ENCODE results near the gene EPHA1. TPM values are rescaled to one million over a fixed set of nuclear protein-coding genes. Genes with fewer than 3 reads are reported as not detected.
"Not testable (repeated sequence)": the region's sequence is repeated elsewhere in the genome, so short reads cannot be mapped to it uniquely, and the experiment has no call there.

Gene EPHA1
- total RNA-seq, 1 donor from 2014 or later, result 0.08 TPM

DNA sequence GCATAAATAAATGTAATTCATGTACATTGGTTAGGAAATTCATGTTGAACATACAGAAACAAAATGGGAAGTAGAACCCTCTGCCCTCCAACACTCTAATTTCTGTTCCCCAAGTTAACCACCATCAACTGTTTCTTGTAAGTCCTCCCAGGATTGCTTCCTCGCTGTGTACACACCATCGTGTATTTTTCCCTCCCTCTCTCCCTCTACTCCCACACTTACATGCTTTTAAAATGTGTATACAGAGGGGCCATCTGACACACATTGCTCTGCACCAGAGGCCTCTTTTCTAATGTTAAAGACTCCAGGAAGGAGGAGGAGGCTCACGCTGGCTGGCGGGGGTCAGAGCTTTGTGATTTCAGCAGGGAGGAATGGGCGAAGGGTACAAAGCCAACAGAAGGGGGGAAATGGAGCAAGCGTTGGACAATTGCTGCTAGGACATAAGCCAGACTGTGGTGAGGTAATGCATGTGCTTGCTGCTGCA is 1.9 kb upstream of the EPHA1 start:
- intact Hi-C loops (cut with DNase I), result loop anchor here (10.0 kb wide), 1 partner anchor 86 kb away; no protein-coding TSS in a partner anchor
- ATAC-seq (ENCODE audit: poor library complexity), result peak; percentile 60

DNA sequence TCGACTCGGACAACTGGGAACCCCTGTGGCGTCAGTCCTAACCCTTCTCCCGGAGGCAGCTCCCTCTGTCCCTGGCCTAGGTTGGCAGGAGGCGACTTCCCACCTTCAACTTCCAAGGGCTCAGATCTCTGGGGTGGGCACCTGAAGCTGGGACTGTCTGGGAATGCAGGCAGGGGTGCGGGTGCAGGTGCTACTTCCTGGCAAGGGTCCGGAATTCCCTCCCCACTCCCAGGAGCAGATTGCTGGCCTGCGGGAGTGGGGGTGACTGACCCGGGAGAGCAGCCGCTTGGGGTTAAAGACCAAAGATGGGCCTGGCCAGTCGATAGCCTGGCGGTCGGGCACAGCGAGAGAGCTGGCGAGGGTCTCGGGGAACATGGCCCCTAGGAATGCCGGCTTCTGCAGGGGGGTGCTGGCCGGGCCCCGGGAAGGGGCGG is 387 bp downstream of the EPHA1 start:
- no peak for DNase-seq
- intact Hi-C loops (cut with DNase I), result loop anchor here (5.0 kb wide), 1 partner anchor 166 kb away; no protein-coding TSS in a partner anchor
- no peak for ATAC-seq (ENCODE audit: poor library complexity)

More for the DNA sequence above, 1.9 kb upstream of the EPHA1 start:
- no peak for DNase-seq

DNA sequence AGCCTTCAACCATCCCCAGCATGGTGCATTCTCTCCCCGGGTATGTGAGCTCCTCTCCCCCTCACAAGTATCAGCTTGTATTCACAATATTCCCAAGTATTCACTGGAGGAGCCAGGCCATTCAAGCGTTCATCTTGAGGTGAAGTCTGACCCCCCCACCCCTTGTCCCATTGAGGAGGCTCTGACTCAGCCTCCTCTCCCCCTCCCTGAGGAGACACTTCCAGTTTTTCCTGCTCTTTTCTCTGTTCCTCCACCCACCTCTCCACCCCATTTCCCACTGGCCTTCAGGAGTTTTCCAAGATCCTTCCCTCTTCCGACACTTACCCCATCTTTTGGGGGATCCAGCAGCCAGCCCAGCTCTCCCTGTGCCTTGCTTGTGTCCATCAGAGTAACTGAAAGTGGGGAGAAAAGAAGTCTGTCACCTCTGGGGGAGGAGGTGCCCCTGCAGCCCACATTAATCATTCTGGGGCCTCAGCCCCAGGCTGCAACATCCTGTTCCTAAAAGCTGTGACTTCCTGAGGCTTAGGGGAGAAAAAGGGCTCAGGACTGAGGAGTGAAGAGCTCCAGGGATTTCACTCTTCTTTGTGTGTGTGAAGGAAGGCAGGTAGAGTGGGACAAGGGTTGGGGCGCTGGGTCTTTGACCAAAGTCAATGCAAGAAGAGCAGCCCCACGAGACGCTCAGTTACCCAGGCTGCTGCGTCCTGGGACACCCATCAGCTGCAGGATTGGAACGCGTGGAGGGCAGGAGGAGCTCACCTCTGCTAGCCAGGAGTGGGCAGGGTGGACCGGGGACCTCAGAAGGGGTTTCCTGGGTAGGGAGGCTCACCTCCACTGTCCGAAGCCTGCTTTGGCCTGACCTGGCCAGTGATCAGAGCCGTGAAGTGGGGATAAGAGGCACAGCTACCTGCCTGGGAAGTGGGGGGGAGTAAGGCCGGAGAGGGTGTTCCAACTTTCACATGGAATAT is 1.1 kb downstream of the EPHA1 start:
- no peak for ATAC-seq (ENCODE audit: poor library complexity)

DNA sequence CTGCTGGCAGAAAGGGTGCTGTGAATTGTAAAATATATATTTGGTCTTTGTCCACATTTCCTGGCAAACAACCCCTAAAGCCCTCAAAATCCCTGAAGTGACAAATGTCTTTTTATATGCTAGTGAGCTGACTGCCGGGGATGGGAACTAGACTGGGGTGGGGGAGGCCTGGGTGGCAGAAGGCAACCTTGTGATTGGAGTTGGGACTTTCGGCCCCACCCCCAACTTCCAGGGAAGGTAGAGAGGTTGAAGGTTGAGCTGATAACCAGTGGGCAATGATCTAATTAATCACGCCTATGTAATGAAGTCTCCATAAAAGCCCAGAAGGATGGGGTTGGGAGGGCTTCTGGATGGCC is 2.7 kb downstream of the EPHA1 start:
- intact Hi-C loops (cut with DNase I), result loop anchor here (5.0 kb wide), 1 partner anchor 164 kb away; no protein-coding TSS in a partner anchor

More for the DNA sequence above, 1.1 kb downstream of the EPHA1 start:
- intact Hi-C loops (cut with DNase I), result loop anchor here (5.0 kb wide), 1 partner anchor 165 kb away; no protein-coding TSS in a partner anchor
- DNase-seq, result no peak

DNA sequence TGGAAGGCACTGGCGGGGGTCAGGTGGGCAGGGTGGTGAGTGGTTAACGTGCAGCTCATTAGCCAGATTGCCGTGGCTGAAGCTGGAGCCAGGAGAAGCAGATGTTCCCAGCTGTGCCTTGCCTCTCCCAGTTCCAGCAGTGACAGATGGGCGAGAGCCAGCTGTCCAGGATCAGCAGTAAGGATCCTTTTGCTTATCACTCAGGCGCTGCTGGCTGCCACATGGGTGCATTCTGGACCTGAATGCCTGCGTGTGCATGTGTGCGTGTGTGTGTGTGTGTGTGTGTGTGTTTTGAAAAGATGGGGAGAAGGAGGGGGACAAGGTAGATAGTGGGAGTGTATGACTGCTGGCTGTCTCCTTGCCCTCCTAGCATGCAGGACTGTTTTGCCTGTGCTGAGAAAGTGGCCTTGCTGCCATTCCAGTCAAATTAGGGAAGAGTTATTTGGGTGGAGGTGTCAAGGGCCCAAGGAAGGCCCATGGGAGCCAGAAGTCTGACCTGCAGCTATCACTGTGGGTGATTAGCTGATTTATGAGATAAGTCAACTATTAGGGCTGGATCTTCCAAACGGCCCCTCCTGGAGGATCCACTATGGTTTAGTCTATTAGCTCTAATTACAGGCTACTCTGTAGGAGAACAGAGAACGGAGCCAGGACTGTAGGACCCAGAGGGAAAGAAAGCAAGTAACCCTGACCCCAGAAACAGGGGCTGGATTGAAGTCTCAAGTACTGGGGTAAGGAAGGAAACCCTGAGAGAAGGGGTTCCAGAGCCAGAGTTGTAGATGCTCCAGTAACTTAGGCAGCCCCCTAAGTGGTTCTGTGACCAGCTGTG is 3.3 kb downstream of the EPHA1 start:
- intact Hi-C loops (cut with DNase I), result loop anchor here (5.0 kb wide), 1 partner anchor 163 kb away; no protein-coding TSS in a partner anchor
- ATAC-seq (ENCODE audit: poor library complexity) (peak; percentile 86), DNase-seq (peak; percentile 87)

More for the DNA sequence above, 2.7 kb downstream of the EPHA1 start:
- no peak for ATAC-seq (ENCODE audit: poor library complexity)
- DNase-seq, result no peak

DNA sequence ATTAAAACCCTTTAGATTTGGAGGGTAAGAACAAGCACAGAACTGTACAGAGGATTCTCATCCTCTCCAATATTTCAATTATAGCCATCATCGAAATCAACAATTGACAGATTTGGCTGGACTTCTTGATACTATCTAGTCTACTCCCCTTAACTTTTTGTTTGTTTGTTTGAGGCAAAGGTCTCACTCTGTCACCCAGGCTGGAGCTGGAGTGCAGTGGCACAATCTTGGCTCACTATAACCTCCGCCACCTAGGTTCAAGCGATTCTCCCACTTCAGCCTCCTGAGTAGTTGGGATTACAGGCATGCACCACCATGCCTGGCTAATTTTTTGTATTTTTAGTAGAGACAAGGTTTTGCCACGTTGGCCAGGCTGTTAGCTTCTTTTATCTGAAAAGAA is 6.4 kb downstream of the EPHA1 start:
- intact Hi-C loops (cut with DNase I); DNase-seq; ATAC-seq (ENCODE audit: poor library complexity): not testable (repeated sequence)

DNA sequence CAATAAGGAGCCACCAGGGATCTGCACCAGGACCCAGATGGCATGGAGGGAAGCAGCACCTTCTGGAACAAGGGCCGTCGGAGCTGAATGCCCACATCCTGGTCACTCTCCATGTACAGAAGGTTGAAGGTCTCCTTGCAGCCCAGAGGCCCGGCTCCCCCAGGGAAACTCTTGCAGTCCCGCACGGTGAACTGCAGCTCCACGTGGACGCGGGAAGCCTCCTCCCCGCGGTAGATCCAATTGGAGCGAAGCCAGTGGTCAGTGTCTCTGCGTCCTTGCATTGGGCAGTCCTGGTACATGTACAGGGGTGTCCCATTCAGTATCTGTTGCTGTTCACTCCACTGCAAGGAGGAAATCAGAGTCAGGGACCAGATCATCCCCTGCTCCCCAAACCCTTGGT is 7.4 kb downstream of the EPHA1 start:
- intact Hi-C loops (cut with DNase I), result no loop called here
- DNase-seq (no peak), ATAC-seq (ENCODE audit: poor library complexity) (no peak)

DNA sequence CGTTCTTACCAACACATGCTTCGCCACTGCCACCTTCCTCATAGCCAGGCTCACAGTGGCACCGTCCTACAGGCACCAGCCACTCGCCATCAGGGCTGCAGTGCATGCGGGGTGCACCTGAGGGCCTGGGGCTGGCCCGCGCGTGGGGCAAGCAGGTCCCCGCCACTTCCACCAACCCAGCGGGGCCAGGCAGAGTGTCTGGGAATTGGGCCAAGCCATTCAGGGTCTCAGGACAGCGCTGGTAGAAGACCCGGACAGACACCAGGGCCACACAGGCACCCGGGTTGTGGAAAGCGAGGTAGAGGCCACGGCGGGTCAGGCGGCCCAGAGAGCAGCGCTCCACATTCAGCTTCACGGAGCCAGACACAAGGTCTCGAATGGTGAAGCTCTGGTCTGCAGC is 9.0 kb downstream of the EPHA1 start:
- no peak for DNase-seq
- no peak for ATAC-seq (ENCODE audit: poor library complexity)
- intact Hi-C loops (cut with DNase I), result no loop called here

DNA sequence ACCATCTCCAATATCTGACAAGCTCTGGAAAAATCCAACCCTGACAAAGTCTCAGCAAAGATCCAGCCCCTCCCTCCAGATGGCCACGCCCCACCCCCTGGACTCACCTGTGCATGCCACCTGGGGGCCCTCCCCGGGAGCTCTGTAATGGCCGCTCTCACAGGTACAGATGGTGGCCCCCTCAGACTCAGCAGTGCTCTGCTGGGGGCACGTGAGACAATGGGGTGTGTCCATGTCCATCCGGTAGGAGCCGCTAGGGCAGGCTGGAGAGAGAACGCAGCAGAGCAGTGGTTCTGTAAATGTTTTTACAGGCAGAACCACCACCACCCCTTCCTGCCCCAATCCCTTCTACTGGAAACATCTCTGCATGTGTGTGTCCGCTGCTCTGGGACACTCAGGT is 9.5 kb downstream of the EPHA1 start:
- DNase-seq (no peak), ATAC-seq (ENCODE audit: poor library complexity) (no peak)
- intact Hi-C loops (cut with DNase I), result no loop called here

DNA sequence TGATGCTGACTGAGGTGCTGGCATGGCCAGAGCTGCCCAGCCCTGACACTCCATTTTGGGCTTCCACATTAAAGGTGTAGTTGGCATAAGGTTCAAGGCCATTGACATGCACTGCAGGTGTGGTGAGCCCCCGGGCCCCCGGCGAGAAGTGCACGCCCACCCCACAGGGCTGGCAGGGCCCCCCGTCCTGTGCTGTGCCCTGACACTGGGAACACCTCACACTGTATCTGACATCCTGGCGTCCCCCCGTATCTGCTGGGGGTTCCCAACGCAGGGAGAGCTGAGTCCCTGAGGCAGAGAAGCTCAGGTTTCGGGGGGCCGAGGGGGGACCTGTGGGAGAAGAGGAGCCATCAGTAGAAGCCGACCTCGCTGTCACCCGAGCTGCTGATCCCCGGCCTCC is 10.0 kb downstream of the EPHA1 start:
- intact Hi-C loops (cut with DNase I), result no loop called here
- DNase-seq (no peak), ATAC-seq (ENCODE audit: poor library complexity) (no peak)

DNA sequence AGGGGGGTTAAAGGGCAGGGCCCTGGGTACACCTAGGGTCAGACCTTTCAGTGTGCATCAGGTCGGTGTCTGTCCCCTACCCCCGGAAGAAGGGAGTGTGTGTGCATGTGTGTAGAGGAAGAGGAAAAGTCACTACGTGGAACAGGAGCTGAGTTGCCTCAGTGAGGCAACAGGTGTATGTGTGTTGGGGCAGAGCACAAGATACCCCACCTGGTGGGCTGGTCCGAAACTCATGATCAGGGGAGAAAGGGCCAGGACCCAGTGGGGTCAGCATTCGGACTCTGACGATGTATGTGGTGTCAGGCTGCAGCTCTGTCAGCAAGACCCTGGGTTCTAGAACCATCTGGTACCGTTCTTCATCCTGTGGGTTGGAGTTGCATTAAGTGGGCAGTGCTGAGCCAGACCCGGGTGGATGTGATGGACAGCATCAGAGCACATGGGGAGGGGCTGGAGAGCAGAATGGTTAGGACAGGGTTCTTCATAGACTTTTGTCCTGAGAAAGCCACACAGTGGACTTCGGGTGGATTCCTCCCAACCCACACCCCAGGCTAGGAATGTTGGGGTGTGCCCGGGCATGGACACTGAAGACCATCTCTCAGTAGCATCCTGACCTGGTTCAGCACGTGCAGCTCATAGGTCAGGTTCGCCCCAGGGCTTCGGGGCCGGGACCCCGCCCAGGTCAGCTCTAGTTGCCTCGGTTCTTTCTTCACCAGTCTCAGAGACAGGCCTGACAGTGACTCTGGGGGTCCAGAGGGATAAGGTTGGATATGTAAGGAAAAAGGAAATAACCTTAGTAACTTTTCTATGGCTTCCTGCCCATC is 10.7 kb downstream of the EPHA1 start:
- intact Hi-C loops (cut with DNase I), result no loop called here

DNA sequence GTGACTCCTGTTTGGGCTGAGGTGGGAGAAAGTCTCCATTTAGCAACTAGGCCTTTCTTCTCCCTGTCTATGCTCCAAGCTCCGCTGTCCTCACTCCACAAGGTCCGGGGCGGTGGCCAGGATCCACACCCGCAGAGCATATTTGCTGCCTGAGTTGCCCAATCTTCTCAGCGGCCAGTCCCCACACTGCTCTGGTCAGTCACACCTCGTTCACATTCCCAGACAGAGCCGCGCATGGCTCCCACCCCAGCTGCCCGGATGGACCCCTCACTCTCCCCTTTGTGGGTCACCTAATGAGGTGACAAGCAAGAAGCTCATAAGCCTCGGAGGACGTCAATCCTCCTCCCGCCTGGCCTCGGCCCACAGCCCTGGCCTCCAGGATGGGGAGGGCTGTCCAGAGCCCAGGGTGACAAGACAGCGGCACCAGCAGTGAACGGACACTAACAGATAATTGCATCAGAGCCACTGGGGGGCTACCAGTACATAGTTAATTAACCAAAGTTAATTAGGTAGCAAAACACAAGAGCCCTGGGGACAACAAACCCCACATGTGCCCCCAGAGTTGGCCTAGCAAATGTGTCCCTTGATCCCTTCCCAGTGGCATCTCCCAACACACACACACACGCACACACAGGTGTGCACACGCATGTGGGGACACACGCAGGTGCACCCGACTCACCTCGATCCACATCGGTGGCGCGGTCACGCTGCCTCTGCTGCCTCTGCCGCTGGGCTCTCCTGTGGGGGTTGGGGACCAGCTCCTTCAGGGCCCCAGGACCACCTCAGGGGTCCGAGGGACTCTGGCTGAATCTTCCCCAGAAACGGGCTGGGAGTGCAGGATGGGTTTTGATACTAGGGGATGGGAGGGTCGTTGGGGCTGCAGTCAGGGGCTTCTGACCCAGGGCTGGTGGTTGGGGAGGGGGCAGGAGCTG is 11.8 kb downstream of the EPHA1 start:
- intact Hi-C loops (cut with DNase I), result no loop called here
- ATAC-seq (ENCODE audit: poor library complexity), result no peak
- peak; percentile 68 for DNase-seq

More for the DNA sequence above, 10.7 kb downstream of the EPHA1 start:
- DNase-seq, result no peak
- no peak for ATAC-seq (ENCODE audit: poor library complexity)

DNA sequence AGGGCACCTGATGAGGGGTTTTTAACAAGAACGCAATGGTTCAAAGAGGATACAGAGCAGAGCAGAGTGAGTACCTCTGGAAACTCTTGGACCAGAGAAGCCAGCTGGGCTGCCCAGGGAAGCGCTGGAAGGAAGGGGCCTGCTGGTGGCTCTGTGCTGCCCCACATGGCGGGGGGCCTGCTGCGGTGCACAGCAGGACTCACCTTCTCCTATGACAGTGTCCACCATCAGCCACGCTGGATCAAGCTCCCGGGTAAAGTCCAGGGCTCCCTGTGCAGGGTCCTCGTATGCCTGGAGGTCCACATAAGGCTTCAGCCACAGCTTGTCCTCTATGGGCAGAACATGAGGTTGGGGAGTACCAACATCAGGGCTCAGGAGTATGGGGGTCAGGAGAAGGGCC is 12.5 kb downstream of the EPHA1 start:
- DNase-seq (no peak), ATAC-seq (ENCODE audit: poor library complexity) (no peak)
- intact Hi-C loops (cut with DNase I), result no loop called here

DNA sequence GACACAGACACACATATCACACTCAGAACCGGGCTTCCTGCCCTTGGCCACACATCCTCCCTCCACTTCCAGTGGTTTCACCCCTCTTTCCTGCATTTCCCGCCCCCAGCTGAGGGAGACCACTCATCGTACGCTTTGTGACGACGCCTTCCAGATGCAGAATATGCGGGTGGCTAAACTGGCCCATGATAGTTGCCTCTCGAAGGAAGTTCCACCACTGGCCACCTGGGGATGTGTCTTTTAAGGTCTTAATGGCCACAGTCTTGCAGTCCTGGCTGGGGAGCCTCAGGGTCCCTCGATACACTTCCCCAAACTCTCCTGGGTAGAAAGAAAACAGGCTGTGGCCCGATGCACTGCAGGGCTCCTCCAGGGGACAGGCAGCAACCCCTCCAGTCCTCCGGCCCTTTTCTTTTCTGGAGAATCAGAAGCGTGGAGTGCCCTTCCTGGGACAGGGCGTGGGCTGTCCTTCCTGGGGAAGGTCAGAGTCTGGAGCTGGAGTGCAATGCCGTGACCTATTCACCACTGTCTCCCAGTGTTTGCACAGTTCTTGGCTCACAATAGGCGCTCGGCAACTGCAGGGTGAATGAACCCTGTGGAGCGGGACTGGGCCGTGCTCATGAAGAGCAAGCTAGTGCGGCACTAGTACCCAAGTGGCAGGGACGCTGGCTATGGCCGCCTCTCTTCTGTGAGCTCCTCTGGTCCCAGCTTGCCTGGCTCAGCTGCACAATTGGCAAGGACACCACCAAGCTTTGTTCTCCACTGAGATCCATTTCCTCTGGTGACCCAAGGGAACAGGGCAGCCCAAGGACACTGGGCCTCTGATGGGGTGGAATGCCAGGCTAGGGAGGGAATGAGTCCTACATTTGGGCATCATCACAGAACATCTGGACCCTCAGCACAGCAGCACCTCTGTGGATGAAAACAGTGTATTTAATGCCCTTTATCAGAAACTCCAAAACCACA is 13.2 kb downstream of the EPHA1 start:
- ATAC-seq (ENCODE audit: poor library complexity), result peak; percentile 10
- intact Hi-C loops (cut with DNase I), result no loop called here
- peak; percentile 57 for DNase-seq

DNA sequence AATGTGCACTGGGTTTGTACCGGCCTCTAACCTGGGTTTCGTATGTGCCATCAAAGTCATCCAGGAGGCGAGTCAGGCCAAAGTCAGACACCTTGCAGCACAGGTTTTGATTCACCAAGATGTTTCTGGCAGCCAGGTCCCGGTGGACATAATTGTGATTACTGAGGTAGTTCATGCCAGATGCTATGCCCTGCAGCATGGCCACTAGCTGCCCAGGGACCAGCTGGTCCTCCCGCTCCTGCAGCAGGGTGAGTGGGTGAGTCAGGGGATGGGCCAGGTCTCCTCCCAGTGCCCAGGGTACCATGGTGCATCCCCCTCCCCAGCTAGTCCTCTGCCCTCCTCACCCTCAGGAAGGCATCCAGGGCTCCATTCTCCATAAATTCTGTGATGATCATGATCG is 13.9 kb downstream of the EPHA1 start:
- intact Hi-C loops (cut with DNase I), result no loop called here
- DNase-seq, result no peak
- ATAC-seq (ENCODE audit: poor library complexity), result no peak

DNA sequence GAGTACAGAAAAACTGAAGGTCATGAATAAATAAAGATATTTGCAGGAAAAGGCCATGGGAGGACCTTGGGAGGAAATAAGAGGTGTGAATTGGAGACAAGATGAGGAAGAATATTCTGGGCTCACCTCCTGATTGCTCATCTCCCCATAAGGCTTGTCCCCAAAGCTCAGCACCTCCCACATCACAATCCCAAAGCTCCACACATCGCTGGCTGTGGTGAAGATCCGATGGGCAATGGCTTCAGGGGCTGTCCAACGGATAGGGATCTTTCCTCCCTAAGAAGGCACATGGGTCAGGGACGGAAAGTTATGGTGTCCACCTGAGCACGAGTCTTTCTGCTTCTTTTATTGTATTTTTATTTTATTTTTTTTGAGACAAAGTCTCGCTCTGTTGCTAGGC is 14.6 kb downstream of the EPHA1 start:
- intact Hi-C loops (cut with DNase I), result no loop called here
- ATAC-seq (ENCODE audit: poor library complexity) (no peak), DNase-seq (no peak)

Data from Right ventricle myocardium superior (tissue), 1 donor.